ENCODE data around the gene RHOA.
"Not testable (repeated sequence)": the region's sequence is repeated elsewhere in the genome, so short reads cannot be mapped to it uniquely, and the experiment has no call there.

Gene RHOA

GRCh38 chr3:49358884-49359225, 52.9 kb downstream of the RHOA start:
- DNase-seq, result no peak

GRCh38 chr3:49358217-49358883, 53.4 kb downstream of the RHOA start, which contains the start of gene GPX1:
GPX1 (minus strand) TSS chr3:49358353; CDS start chr3:49358278, 75 bp downstream.
- peak; percentile 87 for DNase-seq

GRCh38 chr3:49357443-49358216, 54.1 kb downstream of the RHOA start:
- DNase-seq, result not testable (repeated sequence)

- not testable (repeated sequence) for DNase-seq
Measured at GRCh38 chr3:49357095-49357442, 54.7 kb downstream of the RHOA start.

- no peak for DNase-seq
Measured at GRCh38 chr3:49352890-49353421, 58.8 kb downstream of the RHOA start.

GRCh38 chr3:49352281-49352680, 59.5 kb downstream of the RHOA start:
- DNase-seq, result no peak

GRCh38 chr3:49351521-49352011, 60.2 kb downstream of the RHOA start:
- peak; percentile 48 for DNase-seq

GRCh38 chr3:49349348-49350114, 62.2 kb downstream of the RHOA start:
- DNase-seq, result no peak

GRCh38 chr3:49348361-49348760, 63.4 kb downstream of the RHOA start:
- not testable (repeated sequence) for DNase-seq

GRCh38 chr3:49346797-49347251, 65.0 kb downstream of the RHOA start:
- no peak for DNase-seq

- DNase-seq, result peak; percentile 77
Measured at GRCh38 chr3:49343163-49343562, 68.6 kb downstream of the RHOA start.

GRCh38 chr3:49341996-49342395, 69.8 kb downstream of the RHOA start:
- no peak for DNase-seq

GRCh38 chr3:49339941-49340800, 71.6 kb downstream of the RHOA start, which contains the start of gene USP4:
USP4 (minus strand) TSS chr3:49340053; CDS start chr3:49340024, 29 bp downstream.
- peak; percentile 70 for DNase-seq

- no peak for DNase-seq
Measured at GRCh38 chr3:49339581-49339940, 72.2 kb downstream of the RHOA start.

- DNase-seq, result no peak
Measured at GRCh38 chr3:49333916-49334633, 77.7 kb downstream of the RHOA start.

GRCh38 chr3:49333091-49333490, 78.7 kb downstream of the RHOA start:
- DNase-seq, result no peak

- no peak for DNase-seq
Measured at GRCh38 chr3:49329186-49329585, 82.6 kb downstream of the RHOA start.

GRCh38 chr3:49328350-49328749, 83.4 kb downstream of the RHOA start:
- DNase-seq, result not testable (repeated sequence)

GRCh38 chr3:49327485-49327884, 84.3 kb downstream of the RHOA start:
- DNase-seq, result no peak

GRCh38 chr3:49324768-49325167, 87.0 kb downstream of the RHOA start:
- no peak for DNase-seq

GRCh38 chr3:49316696-49317457, 94.9 kb downstream of the RHOA start:
- no peak for DNase-seq

All from SIG-M5 (cell line).